HG03103 (cell line): ENCODE data around the gene CEP85L.

Experiments
- ATAC-seq: cut with Tn5 transposase; IDR thresholded peaks from one replicate; pipeline ENCODE4 v1.9.1; 2021; ENCODE audit warnings: low read depth; ENCODE audit not compliant: unreplicated experiment

CEP85L gene

DNA sequence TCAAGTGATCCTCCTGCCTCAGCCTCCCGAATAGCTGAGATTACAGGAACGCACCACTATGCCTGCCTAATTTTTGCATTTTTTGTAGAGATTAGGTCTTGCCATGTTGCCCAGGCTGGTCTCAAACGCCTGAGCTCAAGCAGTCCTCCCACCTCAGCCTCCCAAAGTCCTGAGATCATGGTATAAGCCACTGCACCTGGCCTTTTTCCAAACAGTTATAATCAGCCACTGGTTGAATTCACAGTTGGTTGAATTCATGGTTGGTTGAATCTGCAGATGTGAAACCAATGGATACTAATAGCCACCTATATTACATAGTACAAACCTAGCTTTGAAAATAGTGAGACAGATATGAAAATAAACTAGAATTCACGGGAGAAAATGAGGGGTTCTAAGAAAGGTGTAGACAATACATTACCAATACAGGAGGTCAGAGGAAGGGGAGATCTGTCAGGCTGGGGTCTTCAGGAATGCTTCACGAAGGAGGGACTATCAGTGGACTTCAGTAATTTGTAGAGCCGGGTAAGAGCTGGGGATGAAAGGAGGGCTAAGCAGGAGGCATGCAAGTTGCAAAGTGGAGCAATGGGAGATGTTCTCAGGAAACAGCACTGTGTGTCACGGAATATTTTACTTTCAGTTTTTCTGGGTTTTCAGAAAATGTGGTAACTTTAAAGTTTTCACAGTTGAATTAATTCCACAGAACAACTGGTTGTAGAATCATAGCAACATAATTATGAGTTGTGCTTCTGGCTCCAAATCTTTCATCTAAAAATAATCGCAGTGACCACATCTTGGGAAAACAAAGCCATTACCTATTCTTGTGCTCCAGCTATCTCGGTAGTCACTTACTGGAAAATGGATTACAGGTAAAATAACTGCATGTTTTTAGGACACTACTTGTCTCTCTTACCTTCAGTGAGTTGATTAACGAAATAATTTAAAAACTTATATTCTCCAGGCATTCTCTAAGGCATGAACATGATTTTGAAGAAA lies 12.9 kb upstream of the CEP85L start:
- ATAC-seq = no peak

DNA sequence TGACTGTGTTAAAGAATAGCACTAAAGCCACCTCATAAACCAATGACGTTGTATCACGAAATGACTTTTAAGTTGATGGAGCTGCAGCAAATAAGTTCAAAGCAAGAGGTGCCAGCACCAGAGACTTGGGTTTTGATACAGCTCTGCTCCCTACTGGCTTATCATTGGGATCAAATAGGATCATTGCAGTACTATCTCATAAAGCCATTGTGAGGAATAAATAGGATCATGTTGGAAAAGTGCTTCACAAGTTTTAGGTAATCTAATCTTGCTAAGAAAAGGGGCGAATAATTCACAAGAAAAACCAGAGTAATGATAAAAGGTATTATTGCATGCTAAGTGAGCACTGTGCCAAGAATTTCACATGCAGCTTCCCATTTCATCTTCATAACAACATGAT lies 10.4 kb upstream of the CEP85L start:
- ATAC-seq = no peak

DNA sequence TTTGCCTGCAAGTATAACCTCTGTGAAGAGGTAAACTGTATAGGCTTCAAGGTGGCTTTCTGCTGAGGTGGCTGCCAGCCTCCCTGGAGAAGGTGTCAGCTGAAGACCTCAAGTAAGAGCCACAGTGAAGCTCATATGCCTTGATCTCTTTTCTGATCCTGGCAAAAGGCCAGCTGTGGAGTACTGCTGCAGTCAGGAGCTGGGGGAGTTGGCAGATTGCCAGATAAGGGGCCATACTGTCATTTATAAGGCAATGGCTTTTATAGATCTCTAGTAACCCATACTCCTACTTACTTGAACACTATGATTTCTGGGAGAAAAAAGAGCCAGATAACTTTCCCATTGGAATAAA lies 8.8 kb upstream of the CEP85L start:
- no peak for ATAC-seq

DNA sequence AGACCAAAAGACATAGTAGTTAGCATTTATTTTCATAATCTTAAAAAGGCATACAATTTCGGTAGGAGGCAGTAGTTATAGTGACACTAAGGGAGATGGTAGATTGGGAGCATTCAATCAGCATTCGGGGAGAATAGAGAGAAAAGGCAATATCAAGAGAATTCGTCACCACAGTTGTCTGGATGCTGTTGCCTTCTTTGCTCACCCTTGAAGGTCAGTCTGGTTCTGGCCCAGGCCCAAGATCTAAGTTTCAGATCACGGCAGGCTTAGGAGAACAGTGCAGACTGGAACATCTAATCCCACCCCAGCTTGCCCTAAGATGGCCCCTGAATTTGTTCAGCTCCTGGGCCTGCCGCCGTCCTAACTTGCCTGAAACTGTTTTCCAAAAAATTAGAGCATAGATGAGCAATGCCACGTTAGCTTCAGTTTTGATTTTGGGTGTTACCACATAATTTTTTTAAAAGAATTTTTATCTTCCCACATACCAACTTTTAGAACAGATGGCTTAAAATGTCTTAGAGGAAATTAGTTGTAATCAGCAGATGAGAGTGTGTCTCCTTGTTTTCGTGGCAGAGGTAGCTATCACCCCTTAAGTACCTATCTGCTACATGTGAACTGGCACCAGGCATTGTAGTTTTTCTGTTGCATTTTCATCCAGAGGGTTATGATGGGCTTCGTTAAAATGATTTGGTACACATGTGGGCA lies 8.3 kb upstream of the CEP85L start:
- no peak for ATAC-seq

DNA sequence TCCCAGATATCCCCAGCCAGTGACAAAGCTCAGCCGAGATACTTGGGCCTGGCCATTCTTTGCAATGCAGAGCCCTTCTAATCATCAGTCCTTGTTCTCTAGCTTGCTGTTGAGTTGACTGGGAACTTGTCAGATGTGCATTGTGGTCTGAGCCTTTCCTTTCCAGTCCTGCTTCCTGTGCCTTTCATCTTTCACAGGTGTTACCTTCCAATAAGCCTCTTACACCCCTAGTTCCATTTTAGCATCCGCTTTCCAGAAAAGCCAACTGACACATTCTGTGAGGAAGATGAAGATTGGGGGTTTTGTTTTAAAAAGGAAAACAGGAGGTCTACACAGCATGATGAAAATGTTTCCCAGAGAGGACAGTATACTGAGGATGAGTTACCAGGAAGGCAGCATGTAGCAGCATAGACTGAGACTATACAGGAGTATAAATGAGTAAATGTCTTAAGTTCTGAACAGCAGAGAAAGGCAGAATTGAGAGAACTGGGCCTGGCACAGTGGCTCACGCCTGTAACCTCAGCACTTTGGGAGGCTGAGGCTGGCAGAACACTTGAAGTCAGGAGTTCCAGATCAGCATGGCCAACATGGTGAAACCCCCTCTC lies 5.6 kb upstream of the CEP85L start:
- no peak for ATAC-seq

DNA sequence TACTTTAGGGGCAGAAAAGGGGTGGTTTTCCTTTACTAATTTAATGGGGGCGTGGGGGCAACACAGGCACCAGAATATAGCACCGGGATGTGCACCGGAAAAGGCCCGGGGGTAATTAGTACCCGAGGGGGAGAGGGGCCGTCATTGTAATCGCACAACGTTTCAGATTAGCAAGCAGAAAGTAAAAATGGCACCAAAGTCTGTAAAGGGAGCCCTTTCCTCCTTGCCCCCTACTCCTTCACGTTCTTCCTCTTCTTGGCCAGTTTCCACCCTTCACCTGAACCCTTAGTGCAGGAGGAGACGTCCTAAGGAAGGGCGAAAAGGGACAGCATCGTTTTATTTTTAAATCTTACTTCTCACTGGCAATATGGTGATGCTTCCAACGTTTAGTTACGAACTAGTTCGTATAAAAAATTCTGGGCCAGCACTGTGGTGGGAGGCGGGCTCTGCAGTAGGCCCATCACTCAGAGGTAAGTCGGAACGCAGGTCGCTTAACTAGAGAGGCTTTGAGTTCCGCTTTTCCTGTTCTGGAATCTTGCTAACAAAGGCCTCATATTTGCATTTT lies 742 bp upstream of the CEP85L start:
- ATAC-seq = no peak

DNA sequence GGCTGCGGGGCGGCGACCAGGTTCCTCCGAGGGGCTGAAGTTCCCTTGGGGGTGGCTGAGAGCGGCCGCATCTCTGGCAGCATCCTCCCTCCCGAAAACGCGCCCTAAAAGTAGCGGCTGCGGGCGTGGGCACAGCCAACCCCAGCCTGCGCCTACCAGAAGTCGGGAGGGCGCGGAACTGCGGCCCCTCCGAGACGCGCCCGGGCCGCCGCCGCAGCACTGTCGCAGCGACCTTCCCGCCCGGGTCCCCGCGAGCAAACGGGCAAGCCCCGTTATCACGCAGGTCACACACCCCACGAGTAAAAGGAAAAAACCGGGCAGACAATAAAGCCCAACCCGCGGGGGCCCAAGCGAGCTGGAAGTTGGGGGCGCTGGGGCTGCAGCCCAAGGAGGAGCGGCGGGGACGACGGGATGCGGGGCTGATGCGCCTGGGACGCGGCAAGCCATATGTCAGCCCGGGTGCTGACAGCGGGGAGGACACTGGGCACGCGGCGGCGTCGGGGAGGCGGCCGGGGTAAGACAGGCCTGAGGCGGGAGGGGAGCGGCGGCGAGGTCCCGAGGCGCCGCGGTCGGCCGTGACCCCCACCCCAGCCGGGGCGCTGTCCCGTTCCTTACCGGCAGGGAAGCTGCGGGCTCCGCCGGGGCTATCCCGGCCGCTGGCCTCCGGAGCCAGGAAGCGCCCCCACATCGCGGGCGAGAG lies 659 bp downstream of the CEP85L start:
- peak; percentile 27 for ATAC-seq

DNA sequence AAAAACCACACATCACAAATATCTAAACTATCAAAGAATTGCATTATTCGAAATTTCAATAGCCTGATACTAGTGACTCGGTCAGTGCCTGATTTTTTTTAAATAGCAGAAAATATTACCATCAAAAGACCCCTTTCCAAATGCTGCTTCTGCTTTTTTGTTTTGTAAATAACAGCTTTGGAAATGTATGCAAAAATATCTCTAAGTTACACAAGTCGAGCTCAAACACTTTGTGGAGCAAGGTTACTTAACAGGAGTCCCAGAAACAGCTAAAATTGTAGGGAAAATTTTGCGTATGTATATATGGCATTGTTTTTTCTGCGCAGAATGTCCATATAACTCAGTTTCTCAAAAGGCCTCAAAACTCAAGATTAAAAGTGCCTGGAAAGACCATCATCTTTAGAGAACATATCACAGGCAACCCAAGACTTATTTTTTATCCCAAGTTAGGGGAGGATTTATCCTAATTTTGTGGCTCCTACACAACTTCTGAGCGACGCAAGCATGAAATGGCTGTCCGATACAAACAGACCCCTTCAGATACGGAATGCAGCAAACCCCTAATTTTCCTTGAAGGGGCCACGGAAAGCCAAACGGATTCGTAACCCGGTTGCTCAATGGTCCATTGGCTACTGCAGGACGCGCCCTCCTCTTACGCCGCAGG lies 1.3 kb downstream of the CEP85L start:
- ATAC-seq = no peak

DNA sequence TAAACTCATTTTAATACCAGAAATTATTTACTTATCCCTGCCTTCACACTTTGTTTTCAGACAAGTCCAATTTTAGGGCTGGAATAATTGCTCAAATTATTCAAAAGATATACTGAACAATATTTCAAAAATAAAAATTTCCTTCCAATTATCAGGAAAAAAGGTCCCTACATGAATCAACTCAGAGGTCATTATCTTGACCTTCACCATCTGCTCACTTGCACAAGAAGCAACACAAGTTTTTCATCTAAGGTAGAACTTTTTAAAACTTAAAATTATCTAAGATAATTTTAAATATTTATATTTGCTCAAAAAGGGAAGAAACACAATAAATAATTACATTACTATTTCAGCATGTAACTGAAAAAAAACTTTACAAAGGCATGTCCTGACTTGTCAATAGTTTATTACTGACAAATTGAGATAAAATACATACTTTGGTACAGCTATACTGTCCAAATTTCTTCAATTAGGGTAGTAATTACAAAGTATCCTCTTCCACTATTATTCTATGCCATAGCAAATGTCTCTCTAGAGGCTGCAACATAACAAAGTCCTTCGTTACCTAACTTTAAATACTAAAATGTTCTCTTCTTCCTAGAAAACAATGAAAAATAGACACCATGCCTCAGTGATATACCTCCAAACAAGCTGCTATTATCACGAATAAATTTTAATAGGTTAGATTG lies 2.4 kb downstream of the CEP85L start:
- ATAC-seq = no peak

DNA sequence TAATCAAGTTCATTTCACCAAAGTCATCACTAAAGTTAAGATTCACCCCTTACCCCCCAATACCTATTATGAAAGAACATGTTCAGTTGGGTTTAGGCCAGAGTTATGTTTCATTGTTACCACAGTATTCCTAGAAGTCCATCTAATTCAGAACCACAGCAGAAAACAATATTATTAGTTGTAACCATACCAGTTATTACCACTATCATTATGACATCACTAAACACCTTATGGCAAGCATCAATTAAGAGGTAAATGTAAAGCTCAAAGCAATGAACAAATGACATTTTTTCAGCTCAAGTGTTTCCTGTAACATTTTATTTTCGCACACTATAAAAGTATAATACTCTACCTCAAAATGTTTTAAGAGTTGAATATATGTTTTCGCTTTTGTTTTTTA lies 4.4 kb downstream of the CEP85L start:
- no peak for ATAC-seq

DNA sequence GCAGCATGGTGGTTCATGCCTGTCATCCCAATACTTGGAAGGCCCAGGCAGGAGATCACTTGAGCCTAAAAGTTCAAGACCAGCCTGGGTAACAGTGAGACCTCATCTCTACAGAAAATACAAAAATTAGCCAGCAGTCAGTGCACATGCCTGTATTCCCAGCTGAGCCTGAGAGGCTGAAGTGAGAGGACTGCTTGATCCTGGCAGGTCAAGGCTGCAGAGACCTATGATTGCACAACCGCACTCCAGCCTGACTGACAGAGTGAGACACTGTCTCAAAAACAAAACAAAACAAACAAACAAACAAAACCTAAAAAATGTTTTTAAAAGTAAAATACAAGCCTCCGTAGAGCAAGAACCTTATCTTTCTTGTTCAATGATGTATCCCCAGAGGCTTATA lies 6.0 kb downstream of the CEP85L start:
- ATAC-seq = no peak

DNA sequence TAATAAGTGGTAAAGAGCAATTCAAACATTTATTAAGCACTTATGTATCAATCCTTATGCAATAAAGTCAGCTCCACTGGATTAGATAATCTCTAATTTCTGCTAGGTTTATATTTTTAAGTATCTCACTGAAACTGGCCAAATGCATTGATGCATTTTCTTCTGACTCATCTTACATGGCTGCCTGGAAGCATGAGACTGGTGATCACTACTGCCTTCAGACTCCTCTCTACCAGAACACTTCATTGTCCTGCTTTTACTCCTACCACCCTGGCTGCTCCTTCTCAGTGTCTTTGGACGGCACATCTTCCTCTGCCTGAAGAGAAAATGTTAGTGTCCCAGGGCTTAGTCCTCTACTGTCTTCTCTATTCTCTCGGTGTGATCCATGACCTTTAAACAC lies 7.4 kb downstream of the CEP85L start:
- ATAC-seq = no peak

DNA sequence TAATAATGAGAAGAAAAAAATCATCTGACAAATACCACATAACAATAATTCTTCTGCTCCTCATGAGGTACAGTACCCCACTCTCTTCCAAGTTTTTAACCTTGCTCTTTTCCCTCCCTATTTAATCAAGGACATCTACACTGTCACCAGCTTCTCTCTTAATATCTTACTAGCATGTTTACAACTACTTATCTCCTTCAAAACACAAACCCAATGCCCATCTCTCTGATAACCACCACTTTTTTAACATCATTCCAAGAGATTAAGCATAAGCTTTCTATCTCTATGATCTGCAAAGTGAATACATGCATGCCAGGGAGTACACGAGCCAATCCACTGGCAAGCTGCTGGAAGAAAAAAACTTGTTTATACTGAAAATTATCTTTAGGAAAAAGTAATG lies 10.3 kb downstream of the CEP85L start:
- no peak for ATAC-seq

DNA sequence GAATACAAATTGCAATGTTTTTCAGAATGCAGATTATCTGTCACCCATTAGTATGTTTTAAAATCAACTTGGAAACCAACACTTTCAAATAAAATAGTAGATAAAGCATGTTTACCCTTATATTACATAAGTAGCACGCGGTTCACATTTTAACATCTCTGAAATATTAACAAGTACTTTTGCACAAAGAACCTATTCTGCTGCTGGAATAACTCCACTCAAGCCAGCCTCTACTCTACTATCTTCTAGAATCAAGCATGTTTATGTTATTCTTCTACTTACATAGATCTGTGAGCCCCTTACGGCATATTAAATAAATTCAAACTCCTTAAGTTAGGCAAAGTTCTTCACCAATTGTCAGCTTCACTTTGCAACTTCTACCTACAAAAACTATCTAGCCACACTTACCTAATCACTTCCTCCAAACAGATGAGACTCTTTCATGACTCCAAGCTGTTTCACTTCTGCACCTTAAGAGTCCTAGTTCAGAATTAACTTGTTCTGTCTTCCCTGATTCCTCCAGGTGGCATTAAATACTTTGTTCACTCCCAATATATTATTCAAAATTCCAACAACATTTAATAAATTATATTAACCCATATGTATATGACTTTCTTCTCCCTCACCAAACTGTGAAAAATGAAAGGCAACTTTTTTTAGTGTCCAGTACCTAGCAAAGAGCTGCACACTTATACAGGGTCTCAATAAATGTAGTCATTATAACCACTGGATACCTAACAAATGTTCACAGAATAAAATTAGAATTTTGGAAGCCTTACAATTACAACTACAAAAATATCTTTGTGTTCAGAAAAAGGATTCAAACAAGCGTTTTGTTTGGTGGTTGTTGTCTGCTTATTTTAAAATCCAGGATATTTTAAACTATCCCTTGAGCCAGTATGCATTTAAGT lies 12.1 kb downstream of the CEP85L start:
- ATAC-seq = peak; percentile 86

DNA sequence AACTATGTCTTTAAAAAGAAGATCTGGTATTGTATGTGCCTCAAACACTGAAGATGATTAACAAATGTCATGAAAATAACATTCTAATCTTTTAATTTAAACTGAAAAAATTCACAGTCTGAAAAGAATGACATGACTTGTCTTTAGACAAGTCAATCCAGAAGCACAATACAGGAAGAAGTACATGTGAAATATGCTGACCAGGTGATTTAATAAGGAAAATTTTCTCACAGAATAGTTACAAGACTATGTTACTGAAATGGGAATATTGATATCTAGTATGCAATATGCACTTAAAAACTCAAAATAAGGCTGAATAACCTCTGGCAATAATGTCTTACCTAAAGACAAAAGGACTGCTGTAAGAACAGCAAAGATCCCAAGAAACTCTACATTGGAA lies 13.1 kb downstream of the CEP85L start:
- no peak for ATAC-seq

DNA sequence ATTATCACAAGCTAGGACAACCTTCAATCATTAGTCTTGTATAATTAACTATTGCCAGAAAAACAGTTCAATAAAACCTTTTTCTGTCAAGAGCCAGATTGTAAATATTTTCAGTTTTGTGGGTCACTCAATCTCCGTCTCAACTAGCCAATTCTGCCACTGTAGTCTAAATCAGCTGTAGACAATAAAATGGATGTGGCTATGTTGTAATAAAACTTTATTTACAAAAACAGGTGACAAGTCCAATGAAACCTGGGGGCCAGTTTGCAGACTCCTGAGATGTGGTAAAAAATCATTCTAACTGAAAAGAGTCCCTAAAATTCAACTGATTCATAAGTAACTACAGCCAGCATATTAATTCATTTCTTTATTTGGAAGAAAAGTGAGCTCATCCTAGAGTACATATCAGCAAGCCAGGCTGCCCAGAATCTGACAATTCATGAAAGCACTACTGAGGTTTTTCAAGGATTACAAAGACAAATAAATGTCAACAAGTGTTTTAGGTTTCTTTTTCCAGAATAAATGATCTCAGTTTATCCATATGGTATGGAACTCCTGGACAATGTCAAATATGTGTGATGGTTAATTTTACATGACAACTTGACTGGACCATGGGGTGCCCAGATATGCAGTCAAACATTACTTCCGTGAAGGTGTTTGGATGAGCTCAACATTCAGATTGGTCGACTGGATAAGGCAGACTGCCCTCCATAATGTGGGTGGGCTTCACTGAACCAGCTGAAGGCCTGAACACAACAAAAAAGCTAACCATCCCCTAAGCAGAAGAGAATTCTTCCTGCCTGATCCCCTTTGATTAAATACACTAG lies 15.3 kb downstream of the CEP85L start:
- no peak for ATAC-seq

DNA sequence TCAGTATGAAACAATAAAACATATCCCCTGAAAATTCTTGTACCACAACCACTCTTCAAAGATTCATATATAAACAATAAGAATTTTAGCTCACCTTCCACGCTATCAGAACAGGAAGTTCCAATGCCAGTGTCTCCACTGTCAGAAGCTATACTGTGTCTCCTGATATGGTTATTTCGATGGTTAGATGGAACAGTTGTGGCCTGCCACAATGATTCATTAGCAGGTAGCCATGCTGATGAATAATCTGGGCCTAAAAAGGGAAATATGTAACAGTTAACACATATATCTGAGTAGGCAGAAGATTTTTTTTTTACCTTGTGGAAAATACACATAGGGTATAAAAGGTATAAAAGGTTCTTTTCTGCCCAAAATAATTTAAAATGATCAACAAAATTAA lies 19.0 kb downstream of the CEP85L start:
- ATAC-seq = no peak

DNA sequence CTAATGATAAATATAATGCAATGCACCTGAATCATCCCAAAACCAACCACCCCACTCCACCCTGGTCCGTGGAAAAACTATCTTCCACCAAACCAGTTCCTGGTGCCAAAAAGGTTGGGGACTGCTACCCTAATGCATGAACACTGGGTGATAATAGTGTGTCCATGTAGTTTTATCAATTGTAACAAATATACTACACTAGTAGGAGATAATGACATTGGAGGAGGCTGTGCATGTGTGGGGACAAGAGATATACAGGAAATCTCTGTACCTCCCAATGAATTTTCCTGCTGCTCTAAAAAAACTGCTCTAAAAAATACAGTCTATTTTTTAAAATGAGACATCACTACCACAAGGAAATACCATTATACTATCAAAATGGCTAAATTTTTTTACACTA lies 20.5 kb downstream of the CEP85L start:
- no peak for ATAC-seq
